H1 (cell line): ENCODE measurements around the gene MGMT. TPM values are rescaled to one million over a fixed set of nuclear protein-coding genes. Genes with fewer than 3 reads are reported as not detected.

Experiments used
- CTCF ChIA-PET: fragments of 300-600 bp; sonication (Branson Sonifier 250); formaldehyde crosslinking; loops from one replicate; lab custom pipeline; 2021; ENCODE audit not compliant: partially characterized antibody; lab: Charles Lee
- POLR2A ChIA-PET: fragments of 300-600 bp; sonication (Branson Sonifier 250); formaldehyde crosslinking; loops from one replicate; lab custom pipeline; 2021; ENCODE audit warnings: inconsistent platforms; ENCODE audit not compliant: partially characterized antibody; lab: Charles Lee
- DNase-seq, 2 experiments: peaks; one replicate each; pipeline versions ENCODE4 v3.0.0 to v3.0.0-alpha.2; 2010 to 2022; ENCODE audit warnings: low spot score in 2 of 2, low read depth in 1 of 2, mixed read lengths in 1 of 2
- FAIRE-seq: peaks from 2 replicates; lab custom pipeline; 2011; peaks lifted over from hg19 to GRCh38; lab: Jason Lieb, UNC
- H2AFZ ChIP-seq: 2 replicates; pipeline ENCODE4 v1.8.1; 2012; ENCODE audit warnings: low read length, inconsistent platforms
- H2AK5ac ChIP-seq: 2 replicates; pipeline ENCODE4 v1.6.1; 2013; ENCODE audit warnings: low read depth, low read length
- H2BK120ac ChIP-seq: replicated peaks from 2 replicates; pipeline ENCODE3; 2013; ENCODE audit warnings: low read depth, low read length, inconsistent platforms
- H2BK12ac ChIP-seq: 2 replicates; pipeline ENCODE4 v1.6.1; 2013; ENCODE audit warnings: low read depth, low read length
- H2BK15ac ChIP-seq: 2 replicates; pipeline ENCODE4 v1.6.1; 2013; ENCODE audit warnings: low read length
- H2BK20ac ChIP-seq: 2 replicates; pipeline ENCODE4 v1.6.1; 2013; ENCODE audit warnings: low read length
- H2BK5ac ChIP-seq: 2 replicates; pipeline ENCODE4 v1.6.1; 2013; ENCODE audit warnings: low read depth, low read length
- H3K14ac ChIP-seq: 2 replicates; pipeline ENCODE4 v1.6.1; 2013; ENCODE audit warnings: inconsistent platforms; ENCODE audit not compliant: insufficient read length
- H3K18ac ChIP-seq: 2 replicates; pipeline ENCODE4 v1.6.1; 2013; ENCODE audit warnings: low read length; ENCODE audit errors: extremely low read depth
- H3K23ac ChIP-seq: 2 replicates; pipeline ENCODE4 v1.6.1; 2013; ENCODE audit warnings: inconsistent platforms; ENCODE audit not compliant: insufficient read length
- H3K23me2 ChIP-seq: 2 replicates; pipeline ENCODE4 v1.6.1; 2013; ENCODE audit warnings: low read depth, low read length
- H3K27ac ChIP-seq: 2 replicates; pipeline ENCODE4 v1.6.1; 2011; ENCODE audit warnings: low read depth, low read length, inconsistent platforms
- H3K27me3 ChIP-seq, 4 experiments: replicated peaks in 1 of 4; 1 replicate in 1 of 4; 2 replicates in 3 of 4; pipeline versions ENCODE4 v1.6.1 to v1.8.1; 2011 to 2013; ENCODE audit warnings: low read length in 3 of 4, mild to moderate bottlenecking in 3 of 4, inconsistent platforms in 2 of 4, mixed read lengths in 2 of 4, moderate library complexity in 1 of 4; ENCODE audit not compliant: control insufficient read depth in 3 of 4, insufficient read depth in 3 of 4; ENCODE audit errors: extremely low read depth in 1 of 4
- H3K36me3 ChIP-seq, 4 experiments: 2 replicates each; pipeline versions ENCODE4 v1.6.1 to v1.8.1; 2011 to 2013; ENCODE audit warnings: mild to moderate bottlenecking in 4 of 4, low read length in 3 of 4, moderate library complexity in 2 of 4, control low read depth in 1 of 4, inconsistent platforms in 1 of 4; ENCODE audit not compliant: insufficient read depth in 4 of 4, control insufficient read depth in 2 of 4
- H3K4ac ChIP-seq: replicated peaks from 2 replicates; pipeline ENCODE3; 2013; ENCODE audit warnings: low read length, low read depth, mixed read lengths, inconsistent platforms; ENCODE audit not compliant: insufficient read length
- H3K4me1 ChIP-seq, 4 experiments: replicated peaks in 1 of 4; 1 replicate in 1 of 4; 2 replicates in 3 of 4; pipeline versions ENCODE4 v1.6.1 to v1.8.1; 2011 to 2013; ENCODE audit warnings: low read length in 3 of 4, inconsistent platforms in 2 of 4, mixed read lengths in 1 of 4; ENCODE audit not compliant: insufficient read depth in 4 of 4, control insufficient read depth in 3 of 4
- H3K4me2 ChIP-seq, 2 experiments: 2 replicates each; pipeline versions ENCODE4 v1.6.1 to v1.8.1; 2011 to 2013; ENCODE audit warnings: low read depth in 2 of 2, low read length in 2 of 2, control low read depth in 1 of 2, inconsistent platforms in 1 of 2, mild to moderate bottlenecking in 1 of 2; ENCODE audit not compliant: insufficient read depth in 1 of 2
- H3K4me3 ChIP-seq, 4 experiments: fragments of 200-600, 300-600 bp in 1 of 4; sonication (generic), shearing (Covaris generic), sonication (Bioruptor Twin) in 1 of 4; 2 replicates each; pipeline versions ENCODE4 v1.5.1 to v1.8.1; 2011 to 2016; ENCODE audit warnings: low read length in 4 of 4, low read depth in 3 of 4, control low read depth in 2 of 4, inconsistent platforms in 2 of 4, mild to moderate bottlenecking in 2 of 4, mixed read lengths in 1 of 4, moderate library complexity in 1 of 4; ENCODE audit not compliant: insufficient read depth in 2 of 4; ENCODE audit errors: extremely low read depth in 1 of 4
- H3K56ac ChIP-seq: replicated peaks from 2 replicates; pipeline ENCODE3; 2013; ENCODE audit warnings: low read depth, mild to moderate bottlenecking, mixed read lengths, low read length, inconsistent platforms; ENCODE audit not compliant: insufficient read length
- H3K79me1 ChIP-seq: 2 replicates; pipeline ENCODE4 v1.6.1; 2013; ENCODE audit warnings: low read depth, low read length, control low read depth
- H3K79me2 ChIP-seq, 2 experiments: 2 replicates each; pipeline versions ENCODE4 v1.6.1 to v1.8.1; 2012 to 2013; ENCODE audit warnings: low read length in 2 of 2, mild to moderate bottlenecking in 2 of 2, inconsistent platforms in 1 of 2; ENCODE audit not compliant: insufficient read depth in 2 of 2, control insufficient read depth in 1 of 2
- H3K9ac ChIP-seq, 4 experiments: replicated peaks in 1 of 4; 1 replicate in 1 of 4; 2 replicates in 3 of 4; pipeline versions ENCODE4 v1.6.1 to v1.8.1; 2011 to 2013; ENCODE audit warnings: low read depth in 3 of 4, low read length in 3 of 4, control low read depth in 2 of 4, mild to moderate bottlenecking in 2 of 4, moderate library complexity in 2 of 4, inconsistent platforms in 1 of 4; ENCODE audit errors: extremely low read depth in 1 of 4
- H3K9me3 ChIP-seq, 2 experiments: 2 replicates each; pipeline versions ENCODE4 v1.6.1 to v1.8.1; 2012 to 2013; ENCODE audit warnings: mild to moderate bottlenecking in 2 of 2, moderate library complexity in 2 of 2, control low read depth in 1 of 2, inconsistent platforms in 1 of 2, low read depth in 1 of 2, low read length in 1 of 2, mixed read lengths in 1 of 2; ENCODE audit not compliant: insufficient read depth in 2 of 2
- H4K20me1 ChIP-seq, 2 experiments: replicated peaks in 1 of 2; 2 replicates each; pipeline versions ENCODE3 to v1.8.1; 2011 to 2013; ENCODE audit warnings: inconsistent platforms in 2 of 2, low read length in 2 of 2, mild to moderate bottlenecking in 1 of 2; ENCODE audit not compliant: insufficient read depth in 2 of 2, control insufficient read depth in 1 of 2
- H4K5ac ChIP-seq: 2 replicates; pipeline ENCODE4 v1.6.1; 2013; ENCODE audit warnings: low read length, low read depth, mixed read lengths, inconsistent platforms; ENCODE audit not compliant: insufficient read length
- H4K8ac ChIP-seq: 2 replicates; pipeline ENCODE4 v1.8.0; 2013; ENCODE audit warnings: mild to moderate bottlenecking, moderate library complexity, low read length, inconsistent platforms; ENCODE audit not compliant: insufficient read depth; ENCODE audit errors: extremely low read depth
- H4K91ac ChIP-seq: replicated peaks from 2 replicates; pipeline ENCODE3; 2013; ENCODE audit warnings: low read length, mixed read lengths, inconsistent platforms; ENCODE audit not compliant: insufficient read length
- ATF3 ChIP-seq: IDR thresholded peaks from 2 replicates; pipeline ENCODE4 v1.6.1; 2011; ENCODE audit warnings: low read depth, mild to moderate bottlenecking, low read length; ENCODE audit not compliant: insufficient read depth
- CEBPB ChIP-seq: IDR thresholded peaks from 2 replicates; pipeline ENCODE4 v1.6.1; 2012; ENCODE audit warnings: low read depth, low read length
- SRF ChIP-seq: IDR thresholded peaks from 2 replicates; pipeline ENCODE4 v1.6.1; 2011; ENCODE audit warnings: mild to moderate bottlenecking, low read depth, low read length, moderate library complexity
- TBP ChIP-seq: IDR thresholded peaks from 2 replicates; pipeline ENCODE4 v1.6.1; 2011; ENCODE audit warnings: low read depth, low read length, improper control_type of control experiment
- WGBS, 2 experiments: shearing (Covaris generic) in 1 of 2; methylation state at CpG; one replicate each; pipeline versions ENCODE4 v1.1.6 to v1.1.7; 2013 to 2015; ENCODE audit warnings: low lambda C conversion rate in 2 of 2, mixed read lengths in 2 of 2, inconsistent platforms in 1 of 2, low coverage in 1 of 2, missing lambda C conversion rate in 1 of 2; ENCODE audit not compliant: insufficient replicate concordance in 2 of 2, insufficient coverage in 1 of 2, insufficient read length in 1 of 2; ENCODE audit errors: extremely low coverage in 1 of 2, missing lambda C conversion rate in 1 of 2; 5-methylcytosine and 5-hydroxymethylcytosine counted together
- polyA plus RNA-seq, 7 experiments: library from polyadenylated mRNA; depleted of rRNA in 3 of 7; stranded (reverse) in 5 of 7; unstranded in 2 of 7; fragments of >200 nt in 5 of 7; fragments of 200-250 nt in 2 of 7; gene quantifications; 1 replicate in 5 of 7; 2 replicates in 1 of 7; 4 replicates in 1 of 7; pipeline versions ENCODE4 v1.2.1 to v1.2.3, GENCODE V29; 2011 to 2013; ENCODE audit warnings: missing spikeins in 2 of 7, mixed read lengths in 2 of 7
- total RNA-seq: library from RNA; stranded (reverse); fragmentation: NEBNext Ultra II Directional; extraction: Animal tissue kit (Norgen Biotek cat#: 25700); gene quantifications from 2 replicates; pipeline ENCODE4 v1.2.1, GENCODE V29; 2021

The MGMT gene
- total and polyA plus RNA-seq, 2 of the 8 experiments (the other 6 are each of a cell fraction or from before 2014, with no cell fraction given), result 9.9 to 10.7 TPM

- POLR2A ChIA-PET, result no interaction called here
- no peaks in the 10 kb centered on the region for H4K20me1 ChIP-seq
These were observed 7.6 kb downstream of the MGMT start for GRCh38 chr10:129474642-129475041.

More at GRCh38 chr10:129474642-129475041, 7.6 kb downstream of the MGMT start:
- CTCF ChIA-PET, result no interaction called here
- Histone ChIP-seq H2BK5ac (no peak overlapping the region), H4K91ac (no peak overlapping the region), H2AFZ (no peak overlapping the region), H3K9ac (no peak overlapping the region), H3K27me3 (no peaks in the 10 kb centered on the region), H2BK120ac (no peak overlapping the region), H2BK12ac (no peak overlapping the region), H2BK20ac (no peak overlapping the region), H3K79me1 (no peaks in the 10 kb centered on the region; the same call in 1 of the 2 replicates), H3K79me2 (no peaks in the 10 kb centered on the region), H3K4me3 (no peak overlapping the region), H3K14ac (no peak overlapping the region), H2BK15ac (no peak overlapping the region), H3K9me3 (no peaks in the 10 kb centered on the region; a peak in 1 of 4 replicates), H3K23ac (no peak overlapping the region), H3K4me1 (no peaks in the 10 kb centered on the region; a peak in 1 of 7 replicates), H3K56ac (no peak overlapping the region), H3K4ac (no peak overlapping the region), H4K5ac (no peak overlapping the region)
- FAIRE-seq, result no peak
- no peak for TF ChIP-seq TBP
- no peak for TF ChIP-seq ATF3
- TF ChIP-seq SRF, result no peak
- TF ChIP-seq CEBPB, result no peak
- TF ChIP-seq, all 59 proteins: peak for 0
- H3K27ac ChIP-seq, result no peak overlapping the region
- H3K23me2 ChIP-seq, result no peaks in the 10 kb centered on the region
- H3K18ac ChIP-seq, result no peak overlapping the region
- H2AK5ac ChIP-seq, result no peak overlapping the region
- DNase-seq, result no peak
- 98% methylated on average over 11 of the region's 11 CpGs; no CpG with 5 or more reads in 1 of the 2 experiments for WGBS, 2 experiments
- H3K36me3 ChIP-seq, result no peaks in the 10 kb centered on the region
- H3K4me2 ChIP-seq, result no peak overlapping the region
- H4K8ac ChIP-seq, result no peak overlapping the region
